ENCODE measurements around the gene CCDC93.

DNA sequence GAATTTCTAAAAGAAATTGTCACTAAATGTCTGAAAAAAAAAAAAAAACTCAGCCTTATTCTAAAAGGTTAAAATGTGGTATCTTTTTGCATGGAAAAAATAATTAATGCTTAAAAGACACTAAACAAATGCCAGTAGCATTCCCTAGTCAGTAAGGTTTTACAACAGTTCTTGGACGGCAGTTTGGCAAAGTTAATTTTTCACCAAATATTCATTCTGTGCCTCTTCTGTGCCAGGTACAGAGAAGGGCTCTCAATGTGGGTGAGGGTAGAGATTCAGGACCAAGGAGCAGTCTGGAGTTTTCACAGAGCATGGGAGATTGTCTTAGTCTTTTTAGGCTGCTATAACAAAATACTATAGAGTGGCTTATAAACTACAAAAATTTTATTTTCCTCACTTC lies 6.0 kb upstream of the CCDC93 start:
- no peak for TF ChIP-seq SMC3 (IDR thresholded peaks at IDR 0.05; ENCODE audit: borderline replicate concordance, low read length)
- no peak for TF ChIP-seq CREB1 (IDR thresholded peaks at IDR 0.05; ENCODE audit: low read depth)
- TF ChIP-seq, protein P1, sequence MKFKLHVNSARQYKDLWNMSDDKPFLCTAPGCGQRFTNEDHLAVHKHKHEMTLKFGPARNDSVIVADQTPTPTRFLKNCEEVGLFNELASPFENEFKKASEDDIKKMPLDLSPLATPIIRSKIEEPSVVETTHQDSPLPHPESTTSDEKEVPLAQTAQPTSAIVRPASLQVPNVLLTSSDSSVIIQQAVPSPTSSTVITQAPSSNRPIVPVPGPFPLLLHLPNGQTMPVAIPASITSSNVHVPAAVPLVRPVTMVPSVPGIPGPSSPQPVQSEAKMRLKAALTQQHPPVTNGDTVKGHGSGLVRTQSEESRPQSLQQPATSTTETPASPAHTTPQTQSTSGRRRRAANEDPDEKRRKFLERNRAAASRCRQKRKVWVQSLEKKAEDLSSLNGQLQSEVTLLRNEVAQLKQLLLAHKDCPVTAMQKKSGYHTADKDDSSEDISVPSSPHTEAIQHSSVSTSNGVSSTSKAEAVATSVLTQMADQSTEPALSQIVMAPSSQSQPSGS (IDR thresholded peaks at IDR 0.05; ENCODE audit: low read length) = no peak
- TF ChIP-seq ASH2L (IDR thresholded peaks at IDR 0.05; ENCODE audit: borderline replicate concordance, low read depth) = no peak
- no peak for TF ChIP-seq FOXK2 (IDR thresholded peaks at IDR 0.05)
- TF ChIP-seq JUND (IDR thresholded peaks at IDR 0.05; ENCODE audit: low read depth, low read length) = no peak
- TF ChIP-seq GABPA (IDR thresholded peaks at IDR 0.05; ENCODE audit: low read depth) = no peak
- no peak for TF ChIP-seq ZNF274 (IDR thresholded peaks at IDR 0.05; ENCODE audit: insufficient read depth, insufficient read length)
- TF ChIP-seq, protein P2, sequence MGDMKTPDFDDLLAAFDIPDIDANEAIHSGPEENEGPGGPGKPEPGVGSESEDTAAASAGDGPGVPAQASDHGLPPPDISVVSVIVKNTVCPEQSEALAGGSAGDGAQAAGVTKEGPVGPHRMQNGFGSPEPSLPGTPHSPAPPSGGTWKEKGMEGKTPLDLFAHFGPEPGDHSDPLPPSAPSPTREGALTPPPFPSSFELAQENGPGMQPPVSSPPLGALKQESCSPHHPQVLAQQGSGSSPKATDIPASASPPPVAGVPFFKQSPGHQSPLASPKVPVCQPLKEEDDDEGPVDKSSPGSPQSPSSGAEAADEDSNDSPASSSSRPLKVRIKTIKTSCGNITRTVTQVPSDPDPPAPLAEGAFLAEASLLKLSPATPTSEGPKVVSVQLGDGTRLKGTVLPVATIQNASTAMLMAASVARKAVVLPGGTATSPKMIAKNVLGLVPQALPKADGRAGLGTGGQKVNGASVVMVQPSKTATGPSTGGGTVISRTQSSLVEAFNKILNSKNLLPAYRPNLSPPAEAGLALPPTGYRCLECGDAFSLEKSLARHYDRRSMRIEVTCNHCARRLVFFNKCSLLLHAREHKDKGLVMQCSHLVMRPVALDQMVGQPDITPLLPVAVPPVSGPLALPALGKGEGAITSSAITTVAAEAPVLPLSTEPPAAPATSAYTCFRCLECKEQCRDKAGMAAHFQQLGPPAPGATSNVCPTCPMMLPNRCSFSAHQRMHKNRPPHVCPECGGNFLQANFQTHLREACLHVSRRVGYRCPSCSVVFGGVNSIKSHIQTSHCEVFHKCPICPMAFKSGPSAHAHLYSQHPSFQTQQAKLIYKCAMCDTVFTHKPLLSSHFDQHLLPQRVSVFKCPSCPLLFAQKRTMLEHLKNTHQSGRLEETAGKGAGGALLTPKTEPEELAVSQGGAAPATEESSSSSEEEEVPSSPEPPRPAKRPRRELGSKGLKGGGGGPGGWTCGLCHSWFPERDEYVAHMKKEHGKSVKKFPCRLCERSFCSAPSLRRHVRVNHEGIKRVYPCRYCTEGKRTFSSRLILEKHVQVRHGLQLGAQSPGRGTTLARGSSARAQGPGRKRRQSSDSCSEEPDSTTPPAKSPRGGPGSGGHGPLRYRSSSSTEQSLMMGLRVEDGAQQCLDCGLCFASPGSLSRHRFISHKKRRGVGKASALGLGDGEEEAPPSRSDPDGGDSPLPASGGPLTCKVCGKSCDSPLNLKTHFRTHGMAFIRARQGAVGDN (IDR thresholded peaks at IDR 0.05) = no peak

Measured in GM12878 (cell line).